UCSD-AML1 (cell line): Measurements from ENCODE around the gene GPLD1.
"Not testable (repeated sequence)": the region's sequence is repeated elsewhere in the genome, so short reads cannot be mapped to it uniquely, and the experiment has no call there.

Experiments
- DNase-seq: peaks from one replicate; lab custom pipeline; 2025; ENCODE audit not compliant: unreplicated experiment; lab: John Stamatoyannopoulos, UW

GPLD1 gene

DNA sequence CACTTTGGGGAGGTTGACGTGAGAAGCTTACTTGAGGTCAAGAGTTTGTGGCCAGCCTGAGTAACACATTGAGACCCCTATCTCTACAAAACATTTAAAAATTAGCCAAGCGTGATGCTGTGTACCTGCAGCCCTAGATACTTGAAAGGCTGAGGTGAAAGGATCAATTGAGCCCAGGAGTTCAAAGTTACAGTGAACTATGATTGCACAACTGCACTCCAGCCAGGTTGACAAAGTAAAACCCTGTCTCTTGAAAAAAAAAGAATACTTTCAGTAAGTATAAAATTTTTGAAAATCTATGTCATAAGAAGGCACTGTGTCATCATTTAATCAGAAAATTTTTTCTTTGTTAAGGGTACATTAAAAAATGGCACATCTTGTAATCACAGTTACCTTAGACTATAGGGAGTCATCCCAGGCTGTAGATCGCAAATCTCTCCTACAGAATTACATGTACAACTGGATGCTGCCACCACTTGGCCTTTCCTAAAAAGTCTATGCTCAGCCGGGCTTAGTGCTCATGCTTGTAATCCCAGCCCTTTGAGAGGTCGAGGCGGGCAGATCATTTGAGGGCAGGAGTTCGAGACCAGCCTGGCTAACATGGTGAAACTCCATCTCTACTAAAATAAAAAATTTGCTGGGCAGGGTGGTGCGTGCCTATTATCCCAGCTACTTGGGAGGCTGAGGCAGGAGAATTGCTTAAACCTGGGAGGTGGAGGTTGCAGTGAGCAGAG is 103.7 kb downstream of the GPLD1 start:
- DNase-seq, result no peak

DNA sequence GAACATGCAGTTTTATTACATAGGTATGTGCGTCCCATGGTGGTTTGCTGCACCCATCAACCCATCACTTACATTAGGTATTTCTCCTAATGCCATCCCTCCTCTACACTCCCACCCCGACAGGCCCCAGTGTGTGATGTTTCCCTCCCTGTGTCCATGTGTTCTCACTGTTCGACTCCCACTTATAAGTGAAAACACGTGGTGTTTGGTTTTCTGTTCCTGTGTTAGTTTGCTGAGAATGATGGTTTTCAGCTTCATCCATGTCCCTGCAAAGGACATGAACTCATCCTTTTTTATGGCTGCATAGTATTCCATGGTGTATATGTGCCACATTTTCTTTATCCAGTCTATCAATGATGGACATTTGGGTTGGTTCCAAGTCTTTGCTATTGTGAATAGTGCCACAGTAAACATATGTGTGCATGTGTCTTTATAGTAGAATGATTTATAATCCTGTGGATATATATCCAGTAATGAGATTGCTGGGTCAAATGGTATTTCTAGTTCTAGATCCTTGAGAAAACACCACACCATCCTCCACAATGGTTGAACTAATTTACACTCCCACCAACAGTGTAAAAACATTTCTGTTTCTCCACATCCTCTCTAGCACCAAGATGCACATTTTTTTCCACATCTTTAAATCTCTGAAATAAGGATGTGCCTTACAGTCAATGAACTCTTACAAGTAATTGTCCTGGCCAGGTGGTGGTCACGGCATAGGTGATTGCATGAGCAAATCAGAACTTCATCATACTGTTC is 104.8 kb downstream of the GPLD1 start:
- DNase-seq, result not testable (repeated sequence)

DNA sequence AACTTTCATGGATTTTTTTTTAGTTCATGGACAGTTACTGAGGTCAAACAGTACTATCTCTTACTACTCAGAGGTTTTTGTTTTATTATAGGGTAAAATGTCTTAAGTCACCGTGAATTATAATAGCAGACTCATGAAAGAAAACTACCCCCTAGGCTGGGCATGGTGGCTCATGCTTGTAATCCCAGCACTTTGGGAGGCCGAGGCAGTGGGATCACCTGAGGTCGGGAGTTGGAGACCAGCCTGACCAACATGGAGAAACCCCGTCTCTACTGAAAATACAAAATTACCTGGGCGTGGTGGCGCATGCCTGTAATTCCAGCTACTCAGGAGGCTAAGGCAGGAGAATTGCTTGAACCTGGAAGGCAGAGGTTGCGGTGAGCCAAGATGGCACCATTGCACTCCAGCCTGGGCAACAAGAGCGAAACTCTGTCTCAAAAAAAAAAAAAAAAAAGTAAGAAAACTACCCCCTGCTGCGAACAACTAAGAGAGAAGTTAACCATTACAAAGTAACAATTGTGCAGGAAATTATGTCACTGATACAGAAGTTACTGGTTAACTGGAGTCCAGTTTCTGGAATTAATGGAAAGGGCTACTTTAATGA is 106.4 kb downstream of the GPLD1 start:
- DNase-seq, result not testable (repeated sequence)

DNA sequence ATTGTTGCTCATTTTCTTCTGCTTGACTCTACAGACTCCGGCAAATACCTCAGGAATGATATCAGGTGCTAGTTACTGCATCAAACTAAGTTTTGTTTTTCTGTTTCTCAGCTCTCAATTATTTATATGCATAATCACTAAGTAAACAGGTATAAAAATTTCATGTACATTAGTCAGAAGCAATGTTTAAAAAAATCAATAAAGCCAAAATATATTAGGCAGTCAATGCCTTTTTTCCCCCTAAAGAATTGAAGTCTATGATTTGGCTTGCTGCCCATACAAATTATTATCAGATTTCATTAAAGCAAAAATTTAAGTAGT is 107.2 kb downstream of the GPLD1 start:
- DNase-seq, result no peak

DNA sequence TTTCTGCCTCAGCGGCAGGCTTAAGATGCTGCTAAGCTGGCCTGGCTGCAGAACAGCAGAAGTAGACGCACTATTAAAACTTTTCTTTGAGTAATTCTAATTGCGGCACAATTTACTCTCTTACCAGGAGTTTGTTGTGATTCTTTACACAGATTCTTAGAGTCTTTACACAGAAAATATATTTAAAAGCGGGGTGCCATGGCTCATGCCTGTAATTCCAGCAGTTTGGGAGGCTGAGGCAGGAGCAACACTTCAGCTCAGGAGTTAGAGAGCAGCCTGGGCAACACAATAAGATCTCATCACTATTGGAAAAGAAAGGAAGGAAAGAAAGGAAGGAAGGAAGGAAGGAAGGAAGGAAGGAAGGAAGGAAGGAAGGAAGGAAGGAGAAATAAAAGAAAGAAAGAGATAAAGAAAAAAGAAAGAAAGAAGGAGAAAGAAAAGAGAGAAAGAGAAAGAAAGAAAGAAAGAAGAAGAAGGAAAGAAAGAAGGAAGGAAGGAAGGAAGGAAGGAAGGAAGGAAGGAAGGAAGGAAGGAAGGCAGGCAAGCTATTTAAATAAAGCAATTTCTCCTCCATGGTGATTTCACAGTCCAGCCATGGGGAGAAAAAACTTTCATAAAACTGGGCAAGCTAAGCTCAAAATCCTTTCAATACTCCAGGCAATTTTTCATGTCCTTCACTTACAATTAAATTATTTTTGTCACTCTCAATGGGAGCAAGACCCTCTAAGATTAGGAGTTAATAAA is 107.7 kb downstream of the GPLD1 start:
- DNase-seq, result no peak

DNA sequence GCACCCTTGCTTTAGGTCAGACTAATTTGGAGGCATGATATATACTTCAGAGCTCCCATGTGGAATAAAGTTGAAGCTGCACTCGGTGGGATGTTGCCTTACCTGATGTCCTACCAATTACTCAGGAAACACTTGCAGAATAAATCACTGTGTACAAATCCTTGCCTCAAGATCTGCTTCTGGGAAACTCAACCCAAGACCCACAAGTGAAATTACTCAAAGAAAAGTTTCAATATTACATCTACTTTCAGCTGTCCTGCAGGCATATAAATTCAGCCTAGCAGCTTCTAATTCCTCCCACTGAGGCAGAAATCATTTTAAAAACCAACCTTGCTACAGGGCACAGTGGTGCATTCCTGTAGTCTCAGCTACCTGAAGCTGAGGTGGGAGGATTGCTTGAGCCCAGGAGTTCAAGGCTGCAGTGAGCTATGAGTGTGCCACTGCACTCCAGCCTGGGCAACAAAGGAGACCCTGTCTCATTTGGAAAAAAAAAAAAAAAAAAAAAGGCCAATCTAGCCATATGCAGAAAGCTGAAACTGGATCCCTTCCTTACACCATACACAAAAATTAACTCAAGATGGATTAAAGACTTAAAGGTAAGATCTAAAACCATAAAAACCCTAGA is 110.8 kb downstream of the GPLD1 start:
- no peak for DNase-seq
